HG03159 (cell line): Measurements from ENCODE around the gene LHFPL4.
"Not testable (repeated sequence)": the region's sequence is repeated elsewhere in the genome, so short reads cannot be mapped to it uniquely, and the experiment has no call there.

ENCODE experiments used
- ATAC-seq: cut with Tn5 transposase; IDR thresholded peaks from one replicate; pipeline ENCODE4 v1.9.1; 2021; ENCODE audit warnings: mild to moderate bottlenecking, moderate library complexity; ENCODE audit not compliant: unreplicated experiment

LHFPL4 gene

GRCh38 chr3:9542182-9542581, 11.4 kb downstream of the LHFPL4 start:
- no peak for ATAC-seq

DNA sequence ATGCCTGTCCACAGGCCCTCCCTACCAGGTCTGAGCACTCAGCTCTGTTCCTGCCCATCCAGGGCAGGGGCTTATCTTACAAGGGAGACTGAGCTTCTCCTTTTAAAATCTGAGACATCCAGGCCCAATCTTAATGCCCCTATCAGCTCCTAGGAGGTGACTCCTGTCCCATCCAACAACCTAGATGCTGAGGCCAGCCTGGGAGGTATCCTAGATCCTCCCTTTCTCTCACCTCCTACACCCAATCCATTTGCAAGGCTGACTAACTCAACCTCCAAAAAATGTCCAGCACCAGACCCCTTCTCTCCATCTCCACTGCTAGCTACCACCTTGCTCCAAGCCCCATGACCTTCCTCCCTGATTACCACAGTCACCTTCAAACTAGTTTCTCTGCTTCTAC, 17.4 kb downstream of the LHFPL4 start:
- no peak for ATAC-seq

DNA sequence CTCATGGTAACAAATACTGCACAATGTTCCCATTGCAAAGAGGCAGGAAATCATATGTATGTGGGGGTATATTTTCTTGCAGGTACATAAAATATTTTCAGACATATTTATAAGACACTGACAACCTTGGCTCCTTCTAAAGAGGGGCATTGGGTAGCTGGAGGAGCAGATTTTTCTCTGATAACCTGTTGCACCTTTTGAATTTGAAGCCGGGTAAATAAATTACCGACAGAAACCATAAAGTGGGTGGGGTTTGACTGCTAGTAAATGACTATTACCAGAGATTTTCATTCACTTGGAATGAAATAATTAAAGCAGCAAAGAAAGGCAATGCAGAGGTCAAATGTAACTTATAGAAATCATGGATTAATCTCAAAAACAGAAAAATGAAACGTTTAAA, 19.2 kb downstream of the LHFPL4 start:
- ATAC-seq: no peak

GRCh38 chr3:9525078-9525477, 28.5 kb downstream of the LHFPL4 start:
- no peak for ATAC-seq

GRCh38 chr3:9514956-9515355, 38.7 kb downstream of the LHFPL4 start:
- ATAC-seq: no peak

DNA sequence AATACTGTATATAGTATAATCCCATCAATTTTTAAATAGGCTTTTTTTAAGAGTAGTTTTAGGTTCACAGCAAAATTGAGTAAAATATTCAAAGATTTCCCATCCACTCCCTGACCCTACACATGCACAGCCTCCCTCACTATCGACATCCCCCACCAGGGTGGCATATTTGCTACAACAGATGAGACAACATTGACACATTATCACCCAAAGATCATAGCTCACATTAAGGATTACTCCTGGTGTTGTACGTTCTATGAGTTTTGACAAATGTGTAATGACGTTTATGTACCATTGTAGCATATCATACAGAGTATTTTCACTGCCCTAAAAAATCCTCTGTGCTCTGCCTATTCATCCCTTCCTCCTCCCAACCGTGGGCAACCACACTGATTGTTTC, 39.3 kb downstream of the LHFPL4 start:
- no peak for ATAC-seq

DNA sequence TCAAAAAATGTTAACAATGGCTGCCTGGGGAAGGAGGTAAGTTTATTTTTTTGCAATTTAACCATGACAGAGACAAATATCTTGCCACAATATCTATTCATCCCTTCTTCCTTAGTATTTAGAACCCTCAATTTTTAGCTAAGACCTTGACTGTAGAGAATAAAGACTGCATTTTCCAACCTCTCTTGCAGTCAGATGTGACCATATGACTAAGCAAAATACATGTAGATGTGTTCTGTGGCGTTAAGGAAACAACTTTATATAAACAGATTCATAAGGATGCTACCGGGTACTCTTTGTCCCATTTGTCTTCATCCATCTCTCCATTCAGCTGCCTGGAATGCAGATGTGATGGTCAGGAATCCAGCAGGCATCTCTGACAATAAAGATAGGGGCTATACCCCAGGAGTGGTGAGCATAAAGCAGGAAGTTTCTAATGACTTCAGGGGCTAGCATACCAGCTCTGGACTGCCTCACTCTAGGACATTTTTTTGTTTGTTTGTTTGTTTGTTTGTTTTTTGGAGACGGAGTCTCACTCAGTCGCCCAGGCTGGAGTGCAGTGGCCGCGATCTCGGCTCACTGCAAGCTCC, 41.1 kb downstream of the LHFPL4 start:
- no peak for ATAC-seq

DNA sequence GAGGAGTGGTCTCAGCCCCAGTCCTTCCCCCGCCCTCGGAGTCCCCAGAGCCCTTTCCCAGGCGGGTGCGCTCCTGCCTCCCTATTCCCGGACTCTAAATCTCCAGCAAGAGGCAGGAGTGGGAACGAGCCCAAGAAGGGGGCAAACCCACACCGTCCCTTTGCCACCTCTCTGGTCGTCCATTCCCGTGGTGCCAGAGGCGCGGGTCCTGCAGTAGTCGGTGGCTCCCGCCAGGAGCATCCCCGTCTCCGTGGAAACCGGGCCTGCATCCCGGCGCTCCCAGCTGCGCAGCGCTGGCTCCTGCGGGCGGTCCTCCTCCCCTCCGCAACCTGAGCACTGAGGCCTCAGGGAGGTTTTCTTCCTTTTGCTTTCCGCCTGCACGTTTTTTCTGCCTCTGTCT, 44.8 kb downstream of the LHFPL4 start:
- ATAC-seq: no peak

- ATAC-seq: no peak
Measured at GRCh38 chr3:9507586-9508578, 45.7 kb downstream of the LHFPL4 start.

DNA sequence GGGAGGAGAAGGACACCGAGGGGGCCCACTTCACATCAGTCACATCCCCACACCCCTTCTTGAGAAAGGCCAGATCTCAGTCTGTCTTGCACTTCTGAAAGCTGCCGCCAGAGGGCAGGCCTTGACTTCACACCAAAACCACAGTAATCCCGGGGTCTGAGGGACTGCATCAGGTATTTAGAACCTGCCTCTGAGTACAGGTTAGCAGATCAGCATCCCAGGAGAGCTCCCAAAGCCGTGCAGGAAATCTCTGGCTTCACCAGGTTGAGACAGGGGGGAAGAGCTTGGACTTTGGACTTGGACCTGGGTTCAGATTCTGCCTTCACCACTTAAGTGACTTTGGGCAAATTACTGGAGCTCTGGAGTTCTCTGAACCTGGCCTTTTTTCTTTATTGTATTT, 50.3 kb downstream of the LHFPL4 start:
- ATAC-seq: no peak

- no peak for ATAC-seq
Measured at GRCh38 chr3:9501226-9501625, 52.4 kb downstream of the LHFPL4 start.

- no peak for ATAC-seq
Measured at GRCh38 chr3:9500108-9501050, 53.2 kb downstream of the LHFPL4 start.

DNA sequence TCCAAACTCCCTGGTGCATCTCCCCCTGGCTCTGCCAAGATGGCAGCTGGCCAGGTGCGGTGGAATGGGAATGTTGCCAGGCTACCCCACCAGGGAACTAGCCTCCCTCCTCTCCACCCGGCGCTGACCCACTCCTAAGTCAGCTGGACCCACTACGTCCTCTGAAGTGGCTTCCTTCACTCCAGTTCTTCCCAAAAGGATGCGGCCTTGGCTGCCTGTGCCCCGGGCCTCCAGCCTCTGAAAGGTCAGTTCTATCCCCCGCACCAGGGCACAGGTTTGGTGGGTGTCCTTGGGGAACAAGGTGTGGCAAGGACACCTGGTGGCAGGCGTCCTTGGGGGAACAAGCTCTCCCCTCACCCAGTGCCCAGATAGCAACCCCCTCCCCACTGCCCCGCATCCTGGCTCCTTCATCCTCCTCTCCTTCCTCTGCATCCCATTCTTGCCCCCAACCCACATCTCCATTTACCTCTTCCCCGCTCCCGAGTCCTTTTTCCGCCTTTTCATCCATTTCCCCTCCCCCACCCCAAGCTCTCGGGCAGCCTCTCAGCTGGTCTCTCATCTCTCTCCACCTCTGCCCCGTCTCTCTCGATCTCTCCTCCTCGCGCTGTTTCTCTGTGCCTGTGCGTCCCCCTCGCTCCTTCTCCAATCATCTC, 54.0 kb downstream of the LHFPL4 start:
- ATAC-seq: no peak

GRCh38 chr3:9498781-9499180, 54.8 kb downstream of the LHFPL4 start:
- no peak for ATAC-seq

DNA sequence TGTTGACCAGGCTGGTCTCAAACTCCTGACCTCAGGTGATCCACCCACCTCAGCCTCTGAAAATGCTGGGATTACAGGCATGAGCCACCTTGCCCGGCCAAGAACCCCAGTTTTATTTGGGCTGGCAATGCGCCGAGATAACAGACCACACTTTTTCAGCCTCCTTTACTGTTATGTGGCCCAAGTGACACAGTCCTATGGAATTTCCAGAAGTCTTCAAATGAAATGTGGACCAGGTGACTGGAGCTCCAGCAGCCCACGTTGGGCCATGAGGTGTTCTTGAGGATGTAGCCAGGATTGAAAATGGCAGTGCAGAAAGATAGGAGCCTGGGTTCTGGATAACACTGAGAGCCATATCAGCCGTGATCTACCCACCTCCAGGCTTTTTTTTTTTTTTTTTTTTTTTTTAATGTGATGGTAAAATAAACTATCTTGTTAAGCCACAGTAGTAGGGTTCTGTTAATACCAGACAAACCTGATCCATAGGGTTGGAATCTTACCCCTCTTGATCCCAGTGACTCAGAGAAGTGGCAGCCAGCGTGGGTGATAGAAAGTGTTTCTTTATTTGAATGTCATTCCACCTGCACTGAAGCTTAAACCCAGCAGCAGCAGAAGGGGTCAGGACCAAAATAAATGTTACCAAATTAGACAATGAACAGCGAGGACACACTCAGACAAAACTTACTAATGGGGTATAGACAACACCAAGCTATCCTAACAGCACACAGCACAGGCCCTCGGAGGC, 55.6 kb downstream of the LHFPL4 start:
- no peak for ATAC-seq

- no peak for ATAC-seq
Measured at GRCh38 chr3:9496893-9497292, 56.7 kb downstream of the LHFPL4 start.

- ATAC-seq: not testable (repeated sequence)
Measured at GRCh38 chr3:9494036-9494435, 59.6 kb downstream of the LHFPL4 start.

GRCh38 chr3:9491506-9491905, 62.1 kb downstream of the LHFPL4 start:
- ATAC-seq: no peak

GRCh38 chr3:9485248-9485647, 68.4 kb downstream of the LHFPL4 start:
- no peak for ATAC-seq

DNA sequence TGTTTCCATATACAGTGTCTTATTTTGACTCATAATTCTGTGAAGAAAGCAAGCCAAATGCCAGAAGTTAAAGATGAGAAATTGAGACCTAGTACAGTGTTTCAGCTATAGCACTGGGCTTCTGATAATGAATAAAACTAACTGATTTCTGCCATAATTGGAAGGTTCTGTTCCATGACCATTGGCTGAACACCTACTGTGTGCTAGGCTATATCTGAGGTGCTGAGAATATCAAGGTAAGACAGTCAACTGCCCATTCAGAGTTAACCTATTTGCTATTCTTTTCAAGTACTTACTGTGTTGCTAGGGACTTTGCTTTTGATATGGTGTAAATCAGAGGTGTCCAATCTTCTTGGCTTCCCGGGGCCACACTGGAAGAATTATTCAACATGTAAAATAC, 73.4 kb downstream of the LHFPL4 start:
- ATAC-seq: no peak
